Muscle of leg (tissue), 11 donors: ENCODE measurements around the gene ITPR1. TPM values are rescaled to one million over a fixed set of nuclear protein-coding genes. Genes with fewer than 3 reads are reported as not detected.

Source experiments
- DNase-seq: peaks from one replicate; pipeline ENCODE4 v3.0.0; 2013
- H3K27ac ChIP-seq: one replicate; pipeline ENCODE4 v1.5.1; 2013; ENCODE audit warnings: mild to moderate bottlenecking, low read length, control low read depth
- H3K27me3 ChIP-seq: one replicate; pipeline ENCODE4 v1.6.1; 2013; ENCODE audit warnings: low read length; ENCODE audit not compliant: control insufficient read depth, insufficient read depth
- H3K36me3 ChIP-seq: one replicate; pipeline ENCODE4 v1.6.1; 2013; ENCODE audit warnings: low read length; ENCODE audit not compliant: control insufficient read depth, insufficient read depth
- H3K4me1 ChIP-seq: one replicate; pipeline ENCODE4 v1.6.1; 2013; ENCODE audit warnings: low read length; ENCODE audit not compliant: control insufficient read depth, insufficient read depth
- H3K4me3 ChIP-seq: one replicate; pipeline ENCODE4 v1.5.1; 2013; ENCODE audit warnings: low read length, control low read depth
- H3K9me3 ChIP-seq: replicated peaks from 2 replicates; pipeline ENCODE4 v1.6.1; 2013; ENCODE audit warnings: low read depth, low read length; ENCODE audit not compliant: control insufficient read depth
- WGBS: methylation state at CpG from one replicate; pipeline ENCODE4 v1.1.5; 2013; ENCODE audit warnings: missing lambda C conversion rate; ENCODE audit not compliant: insufficient coverage; 5-methylcytosine and 5-hydroxymethylcytosine counted together
- polyA plus RNA-seq, 8 donors: library from polyadenylated mRNA; unstranded; fragments of 120-200 nt; gene quantifications; one replicate each; pipeline versions ENCODE4 v1.2.1 to v1.2.3, GENCODE V29; 2013; ENCODE audit warnings: inconsistent platforms in 1 of 8, low replicate concordance in 1 of 8; ENCODE audit not compliant: insufficient read length in 8 of 8, insufficient read depth in 1 of 8
- total RNA-seq: library from RNA; stranded (reverse); fragments of 120-200 nt; gene quantifications from one replicate; pipeline ENCODE4 v1.2.4, GENCODE V29; 2013

ITPR1 gene
- total and polyA plus RNA-seq, 9 donors: 15.4 to 34.4 (median 20.5) TPM

- Histone ChIP-seq H3K27me3 (no peaks in the 10 kb centered on the region), H3K4me1 (peaks cover 16% of the 10 kb centered on the region), H3K4me3 (no peak overlapping the region), H3K36me3 (peaks cover 30% of the 10 kb centered on the region), H3K9me3 (peaks cover 18% of the 10 kb centered on the region), H3K27ac (no peak overlapping the region)
- DNase-seq: no peak
- 83% methylated on average over 1 of the region's 2 CpGs for WGBS
Observed at GRCh38 chr3:4816718-4817117, 323.6 kb downstream of the ITPR1 start.

DNA sequence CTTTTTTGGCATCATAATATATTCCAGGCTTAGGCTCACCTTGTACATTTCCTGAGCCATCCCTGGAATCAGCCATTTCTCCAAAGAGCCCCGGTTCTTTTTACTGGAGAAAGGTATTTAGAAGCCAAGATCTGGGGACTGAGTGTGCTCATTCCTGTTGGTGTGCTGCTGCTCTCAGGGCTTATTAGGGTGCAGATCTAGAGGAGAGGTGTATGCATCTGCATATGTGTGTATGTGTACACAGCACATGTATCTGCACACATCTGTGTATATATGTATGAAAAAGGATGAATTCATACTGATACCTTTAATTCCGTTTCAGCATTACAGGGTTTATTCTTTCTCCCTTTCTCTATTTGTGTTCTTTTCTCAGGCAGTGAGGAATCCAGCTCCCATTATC is 324.0 kb downstream of the ITPR1 start:
- WGBS: 100% methylated on average over 1 of the region's 2 CpGs
- DNase-seq: no peak
- Histone ChIP-seq H3K27me3 (no peaks in the 10 kb centered on the region), H3K9me3 (peaks cover 18% of the 10 kb centered on the region), H3K36me3 (peaks cover 33% of the 10 kb centered on the region), H3K4me1 (peaks cover 16% of the 10 kb centered on the region), H3K27ac (no peak overlapping the region), H3K4me3 (no peak overlapping the region)

DNA sequence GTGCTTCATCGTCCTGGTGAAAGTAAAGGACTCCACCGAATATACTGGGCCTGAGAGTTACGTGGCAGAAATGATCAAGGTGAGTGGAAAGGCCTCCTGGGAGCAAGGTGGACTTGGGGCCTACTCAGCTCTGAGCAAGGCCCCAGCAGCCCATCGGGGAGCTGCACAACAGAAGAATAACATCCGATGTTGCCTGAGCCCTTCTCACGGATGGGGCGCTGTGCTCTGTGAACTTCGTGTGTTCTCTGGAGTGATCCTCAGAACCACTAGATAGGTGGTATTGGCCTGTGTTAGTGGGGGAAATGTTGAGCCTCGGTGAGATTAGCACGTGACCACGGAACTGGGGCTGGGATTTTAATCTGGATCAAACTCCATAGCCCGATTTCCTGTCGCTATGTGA is 325.0 kb downstream of the ITPR1 start:
- Histone ChIP-seq H3K9me3 (peaks cover 18% of the 10 kb centered on the region), H3K4me1 (peaks cover 16% of the 10 kb centered on the region), H3K4me3 (no peak overlapping the region), H3K27me3 (no peaks in the 10 kb centered on the region), H3K36me3 (peaks cover 33% of the 10 kb centered on the region), H3K27ac (no peak overlapping the region)
- DNase-seq: no peak
- WGBS: 97% methylated on average over 10 of the region's 13 CpGs

GRCh38 chr3:4818986-4819693 is 326.0 kb downstream of the ITPR1 start:
- Histone ChIP-seq H3K27me3 (no peaks in the 10 kb centered on the region), H3K9me3 (peaks cover 18% of the 10 kb centered on the region), H3K4me1 (peaks cover 16% of the 10 kb centered on the region), H3K27ac (peak overlapping the region; percentile 31), H3K36me3 (peaks cover 32% of the 10 kb centered on the region), H3K4me3 (no peak overlapping the region)
- 76% methylated on average over 5 of the region's 12 CpGs for WGBS
- no peak for DNase-seq

DNA sequence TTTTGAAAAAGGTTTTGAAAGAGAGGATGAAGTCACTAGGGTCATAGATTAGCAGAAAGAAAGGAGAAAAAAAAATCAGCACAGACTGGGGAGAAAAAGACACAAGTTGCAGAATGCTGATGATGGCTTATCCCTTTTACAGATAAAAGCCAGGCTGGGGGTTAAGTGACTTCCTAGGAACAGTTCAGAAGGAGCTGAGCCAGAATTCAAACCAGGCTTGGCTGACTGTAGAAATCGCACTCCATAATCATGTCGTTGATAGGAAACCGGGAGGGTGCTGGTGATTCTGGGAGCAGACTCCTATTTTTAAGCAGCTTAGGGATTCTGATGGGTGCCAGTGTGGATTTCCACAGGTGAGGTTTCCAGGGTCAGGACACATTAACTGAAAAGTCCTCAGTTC is 326.6 kb downstream of the ITPR1 start:
- Histone ChIP-seq H3K27ac (no peak overlapping the region), H3K4me1 (peaks cover 21% of the 10 kb centered on the region), H3K9me3 (peaks cover 18% of the 10 kb centered on the region), H3K4me3 (no peak overlapping the region), H3K36me3 (peaks cover 32% of the 10 kb centered on the region), H3K27me3 (no peaks in the 10 kb centered on the region)
- WGBS: no CpG with 5 or more reads among the region's 3 CpGs
- no peak for DNase-seq

DNA sequence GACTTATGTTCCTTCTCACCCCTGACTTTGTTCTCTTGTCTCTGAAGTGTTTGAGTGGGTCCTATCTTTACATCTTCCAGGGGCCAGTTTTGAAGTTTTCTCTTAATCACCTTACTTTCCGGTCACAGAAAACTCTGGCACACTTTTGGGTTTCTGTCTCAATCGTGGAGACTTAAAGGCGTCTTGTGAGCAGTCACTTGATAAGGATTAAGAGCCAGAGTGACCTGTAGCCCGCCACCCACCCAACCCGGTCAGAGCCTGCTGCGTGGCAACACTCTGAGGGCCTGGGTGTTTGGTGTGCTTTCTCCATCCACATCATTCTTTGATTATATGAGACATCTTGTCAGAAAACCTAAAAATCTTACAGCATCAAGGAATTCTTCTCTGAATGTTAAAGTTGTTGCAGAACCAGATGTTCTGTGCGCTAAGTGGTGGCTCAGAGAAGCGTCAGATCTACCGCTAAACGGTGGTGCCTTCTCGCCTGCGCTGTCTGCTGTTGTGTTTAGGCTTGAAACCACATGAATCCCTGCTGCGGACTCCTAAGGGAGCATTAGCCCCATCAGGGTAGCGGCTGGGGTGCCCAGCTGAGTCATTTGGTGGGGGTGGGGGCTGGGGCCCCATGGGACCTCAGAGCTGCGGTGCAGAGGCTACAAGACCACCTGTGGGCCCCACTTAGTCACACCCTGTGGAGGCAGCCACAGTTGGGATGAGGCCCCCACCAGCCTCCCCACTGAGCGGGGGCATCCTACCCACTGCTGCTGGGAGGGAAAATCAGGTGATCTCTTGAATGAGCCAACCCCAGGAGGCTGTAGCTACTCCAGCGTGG is 327.4 kb downstream of the ITPR1 start:
- no peaks in the 10 kb centered on the region for H3K27me3 ChIP-seq
- 90% methylated on average over 4 of the region's 17 CpGs for WGBS
- H3K27ac ChIP-seq: no peak overlapping the region
- peaks cover 32% of the 10 kb centered on the region for H3K36me3 ChIP-seq
- H3K9me3 ChIP-seq: peaks cover 18% of the 10 kb centered on the region
- H3K4me3 ChIP-seq: no peak overlapping the region
- peaks cover 28% of the 10 kb centered on the region for H3K4me1 ChIP-seq
- DNase-seq: no peak

GRCh38 chr3:4821338-4821737 is 328.2 kb downstream of the ITPR1 start:
- no peak for DNase-seq
- Histone ChIP-seq H3K4me3 (no peak overlapping the region), H3K9me3 (peaks cover 15% of the 10 kb centered on the region), H3K27me3 (no peaks in the 10 kb centered on the region), H3K27ac (no peak overlapping the region), H3K4me1 (peaks cover 36% of the 10 kb centered on the region), H3K36me3 (peaks cover 29% of the 10 kb centered on the region)
- 78% methylated on average over 2 of the region's 2 CpGs for WGBS

DNA sequence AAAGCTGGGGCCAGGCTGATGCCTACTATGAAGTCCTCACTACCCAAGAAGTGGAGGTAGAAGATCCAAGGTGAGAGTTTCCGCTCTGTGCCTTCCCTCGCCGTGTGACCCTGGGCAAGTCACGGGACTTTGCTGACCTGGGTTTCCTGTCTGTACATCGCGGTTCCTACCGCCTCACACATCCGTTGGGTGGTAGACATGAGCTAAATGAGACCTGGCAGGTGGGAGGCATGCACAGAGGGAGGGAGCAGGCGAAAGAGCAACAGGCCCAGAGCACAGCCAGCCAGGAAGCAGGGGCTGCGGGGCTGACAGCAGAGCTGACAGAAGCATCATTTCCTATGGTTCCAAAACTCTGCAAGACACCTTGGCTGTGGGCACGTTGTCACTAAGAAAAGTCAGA is 328.8 kb downstream of the ITPR1 start:
- Histone ChIP-seq H3K27me3 (no peaks in the 10 kb centered on the region), H3K4me3 (no peak overlapping the region), H3K27ac (no peak overlapping the region), H3K9me3 (peaks cover 9% of the 10 kb centered on the region), H3K4me1 (peaks cover 41% of the 10 kb centered on the region), H3K36me3 (peaks cover 29% of the 10 kb centered on the region)
- WGBS: 94% methylated on average over 11 of the region's 11 CpGs
- no peak for DNase-seq

DNA sequence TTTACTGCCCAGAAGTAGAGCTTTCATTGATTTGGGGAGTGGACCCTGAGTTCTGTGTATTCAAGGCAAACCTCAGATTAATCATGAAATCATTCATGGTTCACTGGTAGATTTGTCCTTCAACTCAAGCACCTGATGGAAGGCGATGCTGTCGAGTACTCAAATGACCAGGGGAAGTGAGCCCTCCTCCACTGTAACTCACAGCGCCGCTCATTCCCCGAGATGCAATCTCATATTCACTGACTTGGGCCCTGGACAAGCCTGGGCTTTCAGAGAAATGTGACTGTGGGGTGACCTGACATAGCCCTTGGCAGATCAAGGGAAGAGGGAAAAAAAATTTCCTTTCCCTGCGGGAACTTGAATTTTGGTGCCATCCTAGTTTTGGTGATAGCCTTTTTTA is 329.4 kb downstream of the ITPR1 start:
- WGBS: 90% methylated on average over 2 of the region's 6 CpGs
- no peak for DNase-seq
- H3K27me3 ChIP-seq: no peaks in the 10 kb centered on the region
- peaks cover 26% of the 10 kb centered on the region for H3K36me3 ChIP-seq
- no peak overlapping the region for H3K27ac ChIP-seq
- H3K4me1 ChIP-seq: peaks cover 45% of the 10 kb centered on the region
- H3K9me3 ChIP-seq: peaks cover 3% of the 10 kb centered on the region
- H3K4me3 ChIP-seq: no peak overlapping the region

GRCh38 chr3:4823385-4823784 is 330.2 kb downstream of the ITPR1 start:
- Histone ChIP-seq H3K4me3 (no peak overlapping the region), H3K27ac (no peak overlapping the region), H3K36me3 (peaks cover 20% of the 10 kb centered on the region), H3K4me1 (peaks cover 50% of the 10 kb centered on the region), H3K27me3 (no peaks in the 10 kb centered on the region), H3K9me3 (no peaks in the 10 kb centered on the region)
- 100% methylated on average over 1 of the region's 1 CpG for WGBS
- no peak for DNase-seq
